ENCODE results near the gene GZMA.
A peak's percentile ranks its signal among the peaks of the same experiment; 100 is the strongest.

Gene GZMA

DNA sequence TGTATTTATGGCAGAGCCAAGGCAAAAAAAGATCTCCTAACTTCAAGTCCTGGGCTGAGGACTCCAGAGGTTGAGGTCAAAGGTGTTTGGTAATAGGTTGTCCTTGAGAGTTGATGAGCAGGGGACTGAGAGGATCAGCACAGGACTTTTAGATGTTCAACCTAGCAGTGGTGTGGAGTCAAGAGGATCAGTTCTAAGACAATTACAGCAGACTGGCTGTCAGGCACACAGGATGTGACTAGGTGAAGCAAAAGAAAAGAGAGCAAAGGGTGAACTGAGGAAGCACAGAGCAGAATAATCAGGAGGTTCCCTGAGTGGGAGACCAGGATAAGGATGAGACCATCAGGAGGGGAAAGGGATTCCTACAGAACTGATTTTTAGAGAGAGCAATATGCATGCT lies 10.9 kb downstream of the GZMA start:
- DNase-seq, result no peak

- DNase-seq, result no peak
These were observed 11.6 kb downstream of the GZMA start for GRCh38 chr5:55114061-55114460.

DNA sequence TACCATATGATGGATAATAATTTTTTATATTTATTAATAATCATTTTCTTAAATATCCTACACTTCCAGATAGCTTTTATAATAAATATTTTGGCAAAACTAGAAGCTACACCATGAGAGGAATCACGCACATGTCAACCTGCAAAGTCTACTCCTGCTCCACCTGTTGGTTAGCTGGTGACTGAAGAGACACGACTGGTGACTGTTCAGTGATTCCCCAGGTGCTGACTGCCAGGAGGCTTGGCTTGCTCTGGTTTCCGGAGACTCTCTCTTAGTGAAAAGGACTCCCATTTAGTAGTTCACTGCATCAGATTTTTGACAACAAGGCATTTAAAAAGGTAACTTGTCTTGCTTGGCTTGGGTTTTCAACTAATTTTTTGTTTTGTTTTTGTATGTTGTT lies 20.9 kb downstream of the GZMA start:
- DNase-seq, result no peak

GRCh38 chr5:55134053-55134722 lies 31.7 kb downstream of the GZMA start:
- DNase-seq, result no peak

DNA sequence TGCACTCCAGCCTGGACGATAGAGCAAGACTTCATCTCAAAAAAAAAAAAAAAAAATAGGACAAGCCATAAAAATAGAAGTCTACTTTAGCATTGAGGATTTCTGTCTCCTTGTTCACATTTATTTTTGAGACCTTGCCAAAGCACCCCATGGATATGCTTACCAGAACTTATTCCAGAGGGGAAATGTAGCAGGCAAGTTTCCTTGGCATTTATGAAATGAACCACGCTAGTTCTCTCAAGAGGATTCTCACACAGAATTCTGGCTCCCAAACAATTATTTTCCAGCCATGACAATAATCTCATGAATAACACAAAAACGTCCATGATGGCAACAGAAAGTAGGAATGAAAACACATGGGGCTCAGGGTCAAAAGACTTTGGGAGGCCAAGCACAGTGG lies 34.1 kb downstream of the GZMA start:
- no peak for DNase-seq

GRCh38 chr5:55140908-55141665 lies 38.6 kb downstream of the GZMA start:
- no peak for DNase-seq

- DNase-seq, result no peak
These were observed 39.7 kb downstream of the GZMA start for GRCh38 chr5:55141945-55142690.

DNA sequence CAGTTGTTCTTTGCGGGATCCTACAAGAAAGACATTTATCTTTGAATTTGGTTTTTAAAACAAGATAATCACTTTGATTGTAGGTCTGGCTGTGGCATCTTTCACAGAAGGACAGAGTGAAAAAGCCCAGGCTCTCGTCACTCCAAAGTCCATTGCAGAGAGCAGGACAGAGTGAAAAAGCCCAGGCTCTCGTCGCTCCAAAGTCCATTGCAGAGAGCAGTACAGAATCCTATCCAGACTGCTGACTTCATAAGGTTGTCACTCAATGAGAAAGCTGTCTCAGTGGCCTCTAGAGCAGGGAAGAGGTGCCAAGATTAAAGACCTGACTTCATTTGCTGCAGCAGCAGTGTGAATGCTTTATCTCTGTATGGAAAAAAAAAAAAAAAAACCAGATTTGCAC lies 41.2 kb downstream of the GZMA start:
- no peak for DNase-seq

DNA sequence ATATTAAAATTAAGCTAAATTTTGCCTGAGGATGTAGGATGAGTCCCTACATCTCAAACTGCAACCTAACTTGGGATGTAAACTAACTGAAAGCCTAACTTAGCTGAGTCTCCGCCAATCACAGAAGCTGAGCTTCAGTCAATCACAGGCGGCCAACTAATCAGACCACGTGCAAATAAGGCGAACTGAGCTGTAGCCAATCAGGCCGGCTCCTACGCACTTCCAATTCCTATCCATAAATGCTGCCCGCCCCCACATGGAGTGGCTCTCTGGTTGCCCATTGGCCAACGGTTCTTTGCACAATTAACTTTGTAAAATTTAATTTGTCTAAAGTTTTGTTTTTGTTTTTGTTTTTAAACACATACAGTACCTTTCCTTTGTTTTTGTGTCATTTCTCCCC lies 43.6 kb downstream of the GZMA start:
- DNase-seq, result no peak

DNA sequence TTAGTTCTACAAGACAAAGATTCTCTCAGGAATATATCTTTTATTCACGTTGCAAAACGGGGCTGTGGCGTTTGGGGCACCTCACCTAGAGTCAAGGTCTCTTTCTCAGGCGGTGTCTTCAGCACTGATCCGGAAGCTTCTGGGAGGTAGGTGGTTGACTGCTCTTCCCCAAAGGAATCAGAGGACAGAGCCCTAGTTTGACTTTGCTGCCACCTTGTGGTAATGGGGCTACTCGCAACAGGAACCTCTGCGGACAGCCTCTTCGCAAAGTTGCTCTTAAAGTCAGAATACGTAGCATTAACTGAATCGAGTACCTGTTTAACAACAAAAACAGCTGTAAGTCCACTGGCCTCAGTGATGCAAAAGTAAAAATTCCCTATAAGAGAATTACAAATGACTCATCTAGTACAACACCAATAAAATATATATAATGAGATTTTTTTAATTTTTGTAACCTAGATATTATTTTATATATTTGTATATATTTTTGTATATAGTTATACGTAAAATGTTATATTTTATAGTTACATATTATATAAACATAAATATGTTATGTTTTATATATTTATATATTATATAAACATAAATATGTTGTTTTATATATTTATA lies 44.2 kb downstream of the GZMA start:
- peak; percentile 79 for DNase-seq

DNA sequence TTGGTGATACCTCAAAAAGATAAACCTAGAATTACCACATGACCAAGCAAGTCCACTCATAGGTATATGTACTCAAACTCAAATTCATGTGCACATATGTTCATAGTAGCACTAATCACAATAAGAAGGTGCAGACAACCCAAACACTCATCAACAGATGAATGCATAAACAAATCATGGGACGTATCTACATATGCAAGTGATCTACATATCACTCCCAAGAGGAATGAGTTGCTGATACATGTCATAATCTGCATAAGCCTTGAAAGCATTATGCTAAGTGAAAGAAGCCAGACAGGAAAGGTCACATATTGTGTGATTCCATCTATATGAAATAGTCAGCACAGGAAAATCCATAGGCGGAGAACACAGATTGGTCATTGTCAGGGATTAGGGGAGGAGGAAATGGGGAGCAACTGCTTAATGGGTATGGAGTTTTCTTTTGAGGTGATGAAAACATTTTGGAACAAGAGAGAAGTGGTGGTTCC lies 46.9 kb downstream of the GZMA start:
- no peak for DNase-seq

- no peak for DNase-seq
These were observed 49.7 kb downstream of the GZMA start for GRCh38 chr5:55151923-55152842.

- no peak for DNase-seq
These were observed 52.4 kb downstream of the GZMA start for GRCh38 chr5:55154873-55155272.
